HG03196 (cell line): ENCODE data around the gene RAE1.
"Not testable (repeated sequence)": the region's sequence is repeated elsewhere in the genome, so short reads cannot be mapped to it uniquely, and the experiment has no call there.

Source experiments
- ATAC-seq: cut with Tn5 transposase; IDR thresholded peaks from one replicate; pipeline ENCODE4 v1.9.1; 2021; ENCODE audit not compliant: unreplicated experiment

RAE1 gene

GRCh38 chr20:57326667-57327455 lies 24.2 kb upstream of the RAE1 start:
- no peak for ATAC-seq

- no peak for ATAC-seq
These were observed 23.2 kb upstream of the RAE1 start for GRCh38 chr20:57327820-57328219.

DNA sequence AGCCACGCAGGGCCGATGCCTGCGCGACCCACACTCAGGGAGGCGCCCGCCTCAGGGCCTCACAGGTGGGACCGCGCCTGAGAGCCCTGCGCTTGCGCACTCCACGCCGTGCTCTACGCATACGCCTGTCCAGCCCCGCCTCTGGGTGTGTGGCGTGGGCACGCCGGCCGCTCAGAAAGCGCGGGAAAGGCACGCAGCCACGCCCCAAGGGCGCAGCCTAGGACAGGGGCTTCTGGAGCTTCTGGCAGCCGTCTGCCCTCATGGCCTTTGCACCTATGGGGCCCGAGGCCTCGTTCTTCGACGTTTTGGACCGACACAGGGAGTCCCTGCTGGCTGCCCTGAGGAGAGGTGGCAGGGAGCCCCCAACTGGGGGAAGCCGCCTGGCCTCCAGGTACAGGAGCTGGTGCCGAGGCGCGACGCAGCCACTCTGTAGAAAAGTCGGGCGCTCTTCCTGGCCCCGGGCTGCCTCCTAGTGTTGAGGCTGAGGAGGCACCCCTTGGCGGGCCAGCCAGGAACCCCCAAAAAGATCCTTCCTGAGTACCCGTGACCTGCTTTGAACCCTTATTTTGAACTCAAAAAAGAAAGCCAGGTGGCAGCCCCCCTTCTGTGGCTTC lies 21.3 kb upstream of the RAE1 start, which contains the start of gene SPO11:
TSS of gene SPO11 (plus strand) at position 196 of the 614 bp plus-strand sequence. CDS start at position 261, 65 bp downstream.
- ATAC-seq: no peak

DNA sequence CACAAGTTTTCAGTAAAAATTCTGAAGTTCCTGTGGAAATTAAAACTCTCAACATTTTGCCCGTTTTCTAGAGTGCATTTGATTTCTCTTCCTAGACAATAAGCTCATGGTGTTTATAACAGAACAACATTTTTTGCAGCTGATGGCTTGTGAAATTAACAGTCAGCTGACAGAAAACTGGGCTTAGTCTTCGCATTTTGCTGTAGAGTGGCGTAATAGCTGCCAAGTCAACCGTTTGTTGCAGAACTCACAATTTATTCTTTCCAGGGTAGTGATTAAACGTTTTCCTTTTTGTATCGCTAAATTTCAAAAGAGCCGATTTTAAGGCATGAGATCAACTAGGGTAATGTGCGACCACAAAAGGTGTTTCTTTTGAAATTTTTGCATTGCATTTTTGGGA lies 20.1 kb upstream of the RAE1 start:
- no peak for ATAC-seq

DNA sequence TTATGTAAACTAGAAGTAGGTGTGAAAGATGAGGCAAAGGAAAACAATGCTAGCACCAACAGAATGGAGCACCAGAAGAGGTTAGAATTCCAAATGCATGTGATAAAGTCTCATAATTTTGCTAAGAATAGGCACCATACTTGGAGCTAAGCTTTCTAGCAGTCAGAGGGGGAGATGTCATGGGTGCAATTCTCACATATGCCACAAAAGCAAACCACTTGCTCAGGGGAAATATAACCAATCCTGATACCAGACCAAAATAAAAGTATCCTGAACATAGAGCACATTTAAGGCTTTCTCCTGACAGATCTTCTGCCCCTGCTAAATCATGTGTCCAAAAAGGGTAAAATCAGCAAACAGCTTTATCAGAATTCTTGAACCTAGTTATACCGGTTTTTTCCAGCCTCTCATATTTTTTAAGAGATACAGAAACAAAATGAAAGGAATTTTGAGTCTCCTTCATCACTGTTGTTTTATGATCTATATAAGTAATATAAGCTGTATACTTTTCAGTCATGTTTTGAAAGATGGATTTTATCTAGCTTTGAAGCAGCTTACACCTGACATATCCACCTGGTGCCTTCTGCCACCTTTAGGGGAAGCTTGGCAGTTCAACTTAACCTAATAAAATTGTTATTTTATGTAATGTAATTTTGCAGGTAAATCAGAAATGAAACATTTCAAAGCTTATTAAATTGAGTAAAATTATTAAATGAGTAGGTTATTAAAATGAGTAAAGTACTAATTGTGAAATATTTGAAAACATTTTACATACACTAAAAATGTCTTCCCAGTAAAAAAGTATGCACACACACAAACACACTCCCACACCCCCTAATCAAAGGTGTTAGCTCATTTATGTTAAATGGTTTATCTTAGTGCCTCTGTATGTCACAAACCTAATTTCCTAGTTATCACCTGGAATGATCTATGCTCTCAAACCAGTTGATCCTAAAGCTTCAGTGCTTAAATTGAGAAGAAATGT lies 18.7 kb upstream of the RAE1 start:
- no peak for ATAC-seq

DNA sequence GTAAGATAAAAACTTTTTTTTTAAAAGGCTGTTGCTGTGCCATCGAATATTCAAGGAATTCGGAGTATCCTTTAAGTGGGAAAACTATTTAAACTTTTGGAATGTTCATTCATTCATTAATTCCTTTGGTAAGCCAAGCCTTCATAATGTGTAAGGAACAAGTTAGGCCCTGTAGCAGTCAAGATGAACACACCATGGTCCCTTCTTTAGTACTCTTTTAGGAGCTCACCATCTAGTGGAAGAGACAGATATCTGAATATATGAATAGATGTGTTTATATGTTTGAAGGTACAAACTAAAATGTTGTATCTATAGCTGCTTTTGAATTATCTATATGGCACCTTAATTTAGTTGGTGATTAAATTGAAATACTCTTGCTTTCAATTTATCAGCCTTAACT lies 15.7 kb upstream of the RAE1 start:
- ATAC-seq: no peak

- no peak for ATAC-seq
These were observed 9.4 kb upstream of the RAE1 start for GRCh38 chr20:57341663-57342062.

- no peak for ATAC-seq
These were observed 8.2 kb upstream of the RAE1 start for GRCh38 chr20:57342829-57343228.

- no peak for ATAC-seq
These were observed 4.6 kb upstream of the RAE1 start for GRCh38 chr20:57346477-57346876.

GRCh38 chr20:57347393-57347792 lies 3.7 kb upstream of the RAE1 start:
- ATAC-seq: no peak

GRCh38 chr20:57348200-57348921 lies 2.7 kb upstream of the RAE1 start:
- ATAC-seq: not testable (repeated sequence)

- ATAC-seq: not testable (repeated sequence)
These were observed 2.0 kb upstream of the RAE1 start for GRCh38 chr20:57348922-57349574.

- ATAC-seq: no peak
These were observed 859 bp upstream of the RAE1 start for GRCh38 chr20:57350081-57350710.

DNA sequence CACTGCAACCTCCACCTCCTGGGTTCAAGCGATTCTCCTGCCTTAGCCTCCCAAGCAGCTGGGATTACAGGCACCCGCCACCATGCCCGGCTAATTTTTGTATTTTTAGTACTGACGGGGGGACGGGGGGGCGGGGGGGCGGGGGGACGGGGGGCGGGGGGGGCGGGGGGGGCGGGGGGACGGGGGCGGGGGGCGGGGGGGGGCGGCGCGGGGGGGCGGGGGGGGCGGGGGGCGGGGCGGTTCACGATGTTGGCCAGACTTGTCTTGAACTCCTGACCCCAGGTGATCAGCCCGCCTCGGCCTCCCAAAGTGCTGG lies 371 bp upstream of the RAE1 start:
- not testable (repeated sequence) for ATAC-seq

DNA sequence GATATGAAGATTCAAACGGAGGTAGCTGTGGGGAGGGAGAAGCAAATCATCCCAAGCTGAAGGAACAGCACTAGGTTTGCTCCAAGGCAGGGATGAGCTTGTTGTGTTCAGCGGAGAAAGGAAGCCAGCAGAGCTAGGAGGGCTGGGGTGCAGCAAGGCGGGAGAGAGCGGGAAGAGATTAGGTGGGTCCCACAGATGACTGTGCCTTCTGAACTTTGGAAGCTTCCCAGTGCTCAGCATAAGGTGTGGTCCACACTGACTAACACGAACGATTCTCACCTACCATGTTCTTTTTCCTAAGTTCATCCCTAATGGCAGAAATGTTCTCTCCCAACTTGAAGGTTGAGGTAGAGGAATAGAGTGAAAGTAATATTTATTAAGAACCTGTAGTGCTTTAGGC lies 1.2 kb downstream of the RAE1 start:
- ATAC-seq: no peak

- ATAC-seq: no peak
These were observed 2.3 kb downstream of the RAE1 start for GRCh38 chr20:57353351-57353750.

DNA sequence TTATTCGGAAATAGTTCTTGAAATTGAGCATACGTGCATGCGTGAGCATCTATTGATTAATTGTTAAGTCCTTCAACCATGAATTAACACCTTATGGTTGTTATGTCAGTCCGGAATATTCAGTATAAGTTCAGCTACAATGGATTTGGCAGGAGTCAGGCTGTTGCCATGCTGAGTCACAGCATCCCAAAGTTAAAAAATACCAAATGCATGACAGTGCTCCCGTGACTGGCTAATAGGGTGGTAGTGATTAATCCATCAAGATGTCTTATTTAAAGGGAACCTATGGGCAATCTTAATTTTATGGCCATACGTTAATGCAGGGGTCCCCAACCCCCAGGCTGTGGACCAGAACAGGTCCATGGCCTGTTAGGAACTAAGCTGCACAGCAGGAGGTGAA lies 10.5 kb downstream of the RAE1 start:
- ATAC-seq: no peak

- no peak for ATAC-seq
These were observed 13.4 kb downstream of the RAE1 start for GRCh38 chr20:57364451-57364850.

DNA sequence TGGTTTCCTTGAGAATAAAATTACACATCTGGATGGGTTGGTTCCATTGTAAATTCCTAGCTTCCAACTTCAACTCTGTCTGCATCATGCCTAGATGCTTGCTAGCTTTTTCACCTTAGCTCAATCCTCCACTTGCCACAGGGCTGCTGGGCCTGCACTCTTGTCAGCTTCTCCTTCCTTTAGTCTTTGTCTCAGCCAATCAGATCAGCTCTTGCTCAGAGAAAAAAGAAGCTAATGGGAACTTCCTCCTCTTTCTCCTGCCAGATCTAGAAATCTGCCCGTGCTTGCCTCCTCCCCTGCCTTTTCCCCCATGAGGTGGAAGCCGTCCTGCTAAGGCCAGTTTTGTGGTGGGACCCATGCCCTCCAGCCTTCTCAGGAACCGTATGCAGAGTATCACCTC lies 18.5 kb downstream of the RAE1 start:
- ATAC-seq: no peak

GRCh38 chr20:57370316-57370715 lies 19.3 kb downstream of the RAE1 start:
- ATAC-seq: no peak
